Measurements from ENCODE around the gene SLF2.

The SLF2 gene

DNA sequence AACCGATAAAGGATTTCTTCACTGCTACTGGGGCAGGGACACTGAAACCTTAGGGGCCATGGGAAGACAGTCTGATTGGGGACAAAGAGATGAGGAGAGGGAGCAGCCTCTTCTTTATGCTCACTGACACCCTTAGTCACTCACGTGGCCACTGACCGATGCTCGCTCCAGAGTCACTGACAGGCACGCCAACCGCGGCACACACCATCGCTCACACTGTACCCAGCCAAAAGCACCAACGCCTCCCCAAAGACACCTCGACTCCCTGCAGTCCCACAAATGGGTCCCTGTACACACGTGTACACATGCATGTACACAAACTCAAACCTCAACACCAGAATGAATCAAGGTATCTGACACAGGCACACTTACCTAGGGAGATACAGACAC lies 35.3 kb upstream of the SLF2 start:
- H3K9me3 Mint-ChIP-seq = no peaks in the 10 kb centered on the region
- no peak overlapping the region for H3K4me3 Mint-ChIP-seq
- H3K27ac Mint-ChIP-seq = peak overlapping the region in 1 of 3 experiments; percentile 50
- no peaks in the 10 kb centered on the region for H3K36me3 Mint-ChIP-seq (ENCODE audit: low read depth)
- H3K27me3 Mint-ChIP-seq (ENCODE audit: low read depth) = peaks cover 37% of the 10 kb centered on the region
- peaks cover 71% of the 10 kb centered on the region for H3K4me1 Mint-ChIP-seq
- TF ChIP-seq, protein P1, sequence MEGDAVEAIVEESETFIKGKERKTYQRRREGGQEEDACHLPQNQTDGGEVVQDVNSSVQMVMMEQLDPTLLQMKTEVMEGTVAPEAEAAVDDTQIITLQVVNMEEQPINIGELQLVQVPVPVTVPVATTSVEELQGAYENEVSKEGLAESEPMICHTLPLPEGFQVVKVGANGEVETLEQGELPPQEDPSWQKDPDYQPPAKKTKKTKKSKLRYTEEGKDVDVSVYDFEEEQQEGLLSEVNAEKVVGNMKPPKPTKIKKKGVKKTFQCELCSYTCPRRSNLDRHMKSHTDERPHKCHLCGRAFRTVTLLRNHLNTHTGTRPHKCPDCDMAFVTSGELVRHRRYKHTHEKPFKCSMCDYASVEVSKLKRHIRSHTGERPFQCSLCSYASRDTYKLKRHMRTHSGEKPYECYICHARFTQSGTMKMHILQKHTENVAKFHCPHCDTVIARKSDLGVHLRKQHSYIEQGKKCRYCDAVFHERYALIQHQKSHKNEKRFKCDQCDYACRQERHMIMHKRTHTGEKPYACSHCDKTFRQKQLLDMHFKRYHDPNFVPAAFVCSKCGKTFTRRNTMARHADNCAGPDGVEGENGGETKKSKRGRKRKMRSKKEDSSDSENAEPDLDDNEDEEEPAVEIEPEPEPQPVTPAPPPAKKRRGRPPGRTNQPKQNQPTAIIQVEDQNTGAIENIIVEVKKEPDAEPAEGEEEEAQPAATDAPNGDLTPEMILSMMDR (IDR thresholded peaks at IDR 0.05; ENCODE audit: unreplicated experiment in 3 of 3) = no peak

DNA sequence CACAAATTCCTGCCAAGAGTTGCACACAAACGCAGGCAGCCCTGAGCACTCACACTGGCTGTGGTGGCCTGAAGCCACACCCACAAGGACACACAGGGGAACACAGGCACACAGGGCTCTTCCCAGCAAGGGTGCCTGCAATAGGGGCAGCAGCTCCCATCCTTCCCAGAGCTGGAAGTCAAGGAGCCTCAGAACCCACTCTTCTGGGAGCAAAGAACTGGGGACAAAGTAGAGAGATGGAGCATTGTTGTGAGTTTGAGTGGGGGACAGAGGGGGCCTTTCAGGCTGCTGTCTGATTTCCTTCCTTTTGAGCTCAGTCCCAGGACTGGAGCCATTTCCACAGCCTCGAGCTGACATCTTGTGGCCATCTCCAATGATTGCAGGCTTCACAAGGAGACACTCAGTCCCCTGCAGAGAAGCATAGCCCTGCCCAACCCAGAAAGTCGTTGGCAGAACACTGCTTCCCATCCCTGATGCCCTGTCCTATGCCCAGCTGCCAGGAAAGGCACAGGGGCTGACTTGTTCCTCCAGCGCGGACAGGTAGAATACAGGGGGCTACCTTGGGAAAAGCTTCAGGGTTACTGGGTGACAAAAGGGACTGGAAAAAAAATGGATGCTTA lies 34.4 kb upstream of the SLF2 start:
- H3K9me3 Mint-ChIP-seq = no peaks in the 10 kb centered on the region
- peaks cover 28% of the 10 kb centered on the region for H3K27me3 Mint-ChIP-seq (ENCODE audit: low read depth)
- no peaks in the 10 kb centered on the region for H3K36me3 Mint-ChIP-seq (ENCODE audit: low read depth)
- H3K4me3 Mint-ChIP-seq = peak overlapping the region in 1 of 3 experiments; percentile 41
- TF ChIP-seq, protein P1 (IDR thresholded peaks at IDR 0.05; ENCODE audit: unreplicated experiment in 3 of 3) = peak; percentile 81 to 87 (median 86)
- peak overlapping the region; percentile 5 to 85 (median 50) for H3K27ac Mint-ChIP-seq
- peaks cover 72% of the 10 kb centered on the region for H3K4me1 Mint-ChIP-seq

DNA sequence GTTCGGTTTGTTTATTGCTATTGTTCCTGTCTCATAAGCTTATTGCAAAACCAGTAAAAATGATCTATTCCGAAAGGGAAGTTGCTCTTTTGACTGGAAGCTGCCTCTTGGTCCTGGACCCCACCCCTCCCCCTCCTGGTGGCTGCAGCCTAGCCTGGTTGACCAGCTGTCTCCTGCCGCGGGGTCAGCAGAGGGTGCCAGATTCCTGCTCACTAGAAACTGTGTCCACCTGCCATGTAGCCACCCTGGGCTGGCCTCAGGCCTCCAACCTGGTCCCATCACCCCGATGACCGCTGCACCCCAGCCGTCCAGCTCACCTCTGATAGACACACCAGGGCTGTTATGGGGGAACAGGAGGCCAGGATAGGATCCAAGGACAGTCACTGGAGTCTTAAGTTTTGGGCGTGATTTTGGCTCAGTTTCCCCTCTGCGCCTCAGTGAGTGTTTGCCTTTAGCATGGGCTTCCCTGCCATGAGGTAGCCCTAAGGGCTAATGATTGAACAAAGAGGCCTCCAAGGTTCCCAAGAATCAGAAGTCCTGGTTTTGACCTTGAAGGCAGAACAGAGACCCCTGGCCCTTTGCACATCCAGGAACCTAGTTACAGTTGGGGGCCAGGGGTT lies 32.9 kb upstream of the SLF2 start:
- Mint-ChIP-seq H3K36me3 (ENCODE audit: low read depth) (no peaks in the 10 kb centered on the region), H3K4me1 (peaks cover 75% of the 10 kb centered on the region), H3K9me3 (no peaks in the 10 kb centered on the region), H3K27ac (peak overlapping the region in 2 of 3 experiments; percentile 77 to 90), H3K4me3 (no peak overlapping the region), H3K27me3 (ENCODE audit: low read depth) (peaks cover 21% of the 10 kb centered on the region)
- TF ChIP-seq, protein P1 (IDR thresholded peaks at IDR 0.05; ENCODE audit: unreplicated experiment in 3 of 3) = no peak

- H3K36me3 Mint-ChIP-seq (ENCODE audit: low read depth) = no peaks in the 10 kb centered on the region
Observed at GRCh38 chr10:100881556-100882213, 31.1 kb upstream of the SLF2 start.

DNA sequence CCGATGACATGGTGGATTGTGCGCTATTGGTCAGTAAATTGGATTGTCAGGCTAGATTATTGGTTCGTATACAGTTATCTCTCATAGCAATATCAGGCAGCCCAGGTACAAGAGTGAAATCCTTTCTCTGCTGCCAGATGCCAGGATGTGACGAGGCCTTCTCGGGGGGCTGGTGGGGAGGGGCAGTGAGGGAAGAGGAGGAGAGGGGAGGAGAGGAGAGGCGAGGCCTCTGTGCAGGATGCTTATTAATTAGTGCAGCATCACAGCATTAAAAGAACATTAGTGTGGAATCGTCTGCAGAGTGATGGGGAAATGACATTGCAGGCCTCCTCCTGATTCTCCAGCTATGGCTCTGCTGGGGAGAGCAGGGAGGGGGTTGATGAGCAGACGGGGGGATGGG lies 30.5 kb upstream of the SLF2 start:
- H3K36me3 Mint-ChIP-seq (ENCODE audit: low read depth) = no peaks in the 10 kb centered on the region
- H3K4me1 Mint-ChIP-seq = peaks cover 83% of the 10 kb centered on the region
- peaks cover 11% of the 10 kb centered on the region for H3K27me3 Mint-ChIP-seq (ENCODE audit: low read depth)
- no peaks in the 10 kb centered on the region for H3K9me3 Mint-ChIP-seq
- H3K4me3 Mint-ChIP-seq = peak overlapping the region; percentile 17 to 70 (median 51)
- H3K27ac Mint-ChIP-seq = peak overlapping the region; percentile 88 to 96 (median 90)
- TF ChIP-seq, protein P1 (IDR thresholded peaks at IDR 0.05; ENCODE audit: unreplicated experiment in 3 of 3) = no peak

More at GRCh38 chr10:100881556-100882213, 31.1 kb upstream of the SLF2 start:
- H3K27ac Mint-ChIP-seq = peak overlapping the region; percentile 88 to 96 (median 90)
- H3K4me1 Mint-ChIP-seq = peaks cover 82% of the 10 kb centered on the region
- H3K9me3 Mint-ChIP-seq = no peaks in the 10 kb centered on the region
- peak overlapping the region in 1 of 3 experiments; percentile 70 for H3K4me3 Mint-ChIP-seq
- peaks cover 11% of the 10 kb centered on the region for H3K27me3 Mint-ChIP-seq (ENCODE audit: low read depth)
- TF ChIP-seq, protein P1 (IDR thresholded peaks at IDR 0.05; ENCODE audit: unreplicated experiment in 3 of 3) = no peak
